SK-N-SH (cell line): ENCODE data around the gene LEKR1. TPM values are rescaled to one million over a fixed set of nuclear protein-coding genes. Genes with fewer than 3 reads are reported as not detected.

Experiments
- CTCF ChIA-PET: fragments of 300-600, 350-600 bp; formaldehyde crosslinking; extraction: SDS; loops from one replicate; lab custom pipeline; 2021; lab: Yijun Ruan, JAX
- POLR2A ChIA-PET: fragments of 350-600 bp; sonication (Branson Sonifier 250); formaldehyde crosslinking; extraction: SDS; loops from one replicate; lab custom pipeline; 2020; ENCODE audit warnings: antibody characterized with exemption, inconsistent platforms; lab: Yijun Ruan, JAX
- DNase-seq: peaks from one replicate; pipeline ENCODE4 v3.0.0; 2012
- H2AFZ ChIP-seq: fragments of 200-600 bp; sonication (generic); 2 replicates; pipeline ENCODE4 v1.8.1; 2016; ENCODE audit warnings: antibody characterized with exemption, mild to moderate bottlenecking, low read depth
- H3F3A ChIP-seq: fragments of 200-600 bp; sonication (generic); replicated peaks from 2 replicates; pipeline ENCODE3; 2016; ENCODE audit warnings: antibody characterized with exemption, mild to moderate bottlenecking; ENCODE audit not compliant: insufficient read depth
- H3K27ac ChIP-seq, 2 experiments: fragments of 200-500 bp in 1 of 2; fragments of 200-600 bp in 1 of 2; sonication (Bioruptor generic) in 1 of 2; sonication (generic), shearing (Covaris generic) in 1 of 2; 2 replicates each; pipeline versions ENCODE4 v1.5.1 to v1.6.1; 2014 to 2016; ENCODE audit warnings: low read depth in 2 of 2, inconsistent platforms in 1 of 2, low read length in 1 of 2, mild to moderate bottlenecking in 1 of 2, mixed read lengths in 1 of 2
- H3K27me3 ChIP-seq: fragments of 200-600 bp; sonication (generic), shearing (Covaris generic); 2 replicates; pipeline ENCODE4 v1.6.1; 2016; ENCODE audit warnings: mixed run types; ENCODE audit not compliant: insufficient read depth
- H3K36me3 ChIP-seq, 2 experiments: fragments of 200-500 bp in 1 of 2; fragments of 200-600 bp in 1 of 2; sonication (Bioruptor generic) in 1 of 2; sonication (generic) in 1 of 2; replicated peaks in 1 of 2; 2 replicates each; pipeline versions ENCODE3 to v1.5.1; 2014 to 2016; ENCODE audit warnings: low read length in 1 of 2, mild to moderate bottlenecking in 1 of 2; ENCODE audit not compliant: insufficient read depth in 2 of 2, control insufficient read depth in 1 of 2
- H3K4me1 ChIP-seq, 2 experiments: fragments of 200-500 bp in 1 of 2; fragments of 200-600 bp in 1 of 2; sonication (Bioruptor generic) in 1 of 2; sonication (generic), shearing (Covaris generic) in 1 of 2; 2 replicates each; pipeline versions ENCODE4 v1.5.1 to v1.6.1; 2014 to 2016; ENCODE audit warnings: low read depth in 1 of 2, low read length in 1 of 2, mixed run types in 1 of 2; ENCODE audit not compliant: insufficient read depth in 2 of 2, control insufficient read depth in 1 of 2
- H3K4me2 ChIP-seq: fragments of 200-600 bp; sonication (generic), shearing (Covaris generic); 2 replicates; pipeline ENCODE4 v1.6.1; 2017; ENCODE audit warnings: mixed run types
- H3K4me3 ChIP-seq, 2 experiments: fragments of 200-500 bp in 1 of 2; fragments of 200-600 bp in 1 of 2; sonication (Bioruptor generic) in 1 of 2; sonication (generic), shearing (Covaris generic) in 1 of 2; 2 replicates each; pipeline versions ENCODE4 v1.5.1 to v1.8.1; 2014 to 2016; ENCODE audit warnings: low read depth in 2 of 2, inconsistent platforms in 1 of 2, low read length in 1 of 2, mild to moderate bottlenecking in 1 of 2, mixed read lengths in 1 of 2, moderate library complexity in 1 of 2
- H3K79me2 ChIP-seq: fragments of 200-600 bp; sonication (generic); 2 replicates; pipeline ENCODE4 v1.8.1; 2017; ENCODE audit warnings: mild to moderate bottlenecking; ENCODE audit not compliant: insufficient read depth
- H3K9ac ChIP-seq: fragments of 200-600 bp; sonication (generic); 2 replicates; pipeline ENCODE4 v1.6.1; 2017; ENCODE audit warnings: mixed run types
- H3K9me2 ChIP-seq: fragments of 200-600 bp; sonication (generic); 2 replicates; pipeline ENCODE4 v1.6.1; 2017; ENCODE audit warnings: mixed run types
- H3K9me3 ChIP-seq: fragments of 200-600 bp; sonication (generic); 2 replicates; pipeline ENCODE4 v1.6.1; 2017; ENCODE audit warnings: mixed run types, mild to moderate bottlenecking, moderate library complexity
- H4K20me1 ChIP-seq: fragments of 200-600 bp; sonication (generic); 2 replicates; pipeline ENCODE4 v1.6.1; 2017; ENCODE audit warnings: mild to moderate bottlenecking, mixed run types; ENCODE audit not compliant: insufficient read depth
- CTCF ChIP-seq: fragments of 200-600 bp; sonication (generic); IDR thresholded peaks from 2 replicates; pipeline ENCODE4 v1.6.1; 2017; ENCODE audit warnings: antibody characterized with exemption, mild to moderate bottlenecking, moderate library complexity
- ELF1 ChIP-seq: IDR thresholded peaks from 2 replicates; pipeline ENCODE4 v1.4.0; 2012
- EP300 ChIP-seq, 2 experiments: IDR thresholded peaks; 2 replicates each; pipeline versions ENCODE4 v1.4.0 to v1.6.1; 2012; ENCODE audit warnings: borderline replicate concordance in 1 of 2, low read depth in 1 of 2, low read length in 1 of 2
- EZH2phosphoT487 ChIP-seq: fragments of 200-600 bp; sonication (generic); IDR thresholded peaks from 2 replicates; pipeline ENCODE4 v1.6.1; 2017; ENCODE audit warnings: low read depth, mixed run types, mild to moderate bottlenecking, antibody characterized with exemption, moderate library complexity, borderline replicate concordance
- FOXJ3 ChIP-seq: sonication (generic); formaldehyde crosslinking; IDR thresholded peaks from 2 replicates; pipeline ENCODE4 v1.5.1; 2020; ENCODE audit warnings: mild to moderate bottlenecking, missing genetic modification reagents
- FOXM1 ChIP-seq: IDR thresholded peaks from 2 replicates; pipeline ENCODE4 v1.4.0; 2012; ENCODE audit warnings: low read depth, mild to moderate bottlenecking
- GABPA ChIP-seq: IDR thresholded peaks from 2 replicates; pipeline ENCODE4 v1.4.0; 2012; ENCODE audit warnings: low read depth, mild to moderate bottlenecking
- GATA2 ChIP-seq: sonication (generic); formaldehyde crosslinking; IDR thresholded peaks from 2 replicates; pipeline ENCODE4 v1.5.0; 2020; ENCODE audit warnings: mild to moderate bottlenecking, missing genetic modification reagents
- IRF3 ChIP-seq: fragments of 150-350 bp; IDR thresholded peaks from 2 replicates; pipeline ENCODE4 v1.6.1; 2016; ENCODE audit warnings: mild to moderate bottlenecking, low read depth, low read length
- MEF2A ChIP-seq: IDR thresholded peaks from 2 replicates; pipeline ENCODE4 v1.4.0; 2012; ENCODE audit warnings: low read depth, borderline replicate concordance
- NFIC ChIP-seq: IDR thresholded peaks from 2 replicates; pipeline ENCODE4 v1.4.0; 2012; ENCODE audit warnings: borderline replicate concordance
- PBX3 ChIP-seq: IDR thresholded peaks from 2 replicates; pipeline ENCODE4; 2012
- POLR2AphosphoS5 ChIP-seq: IDR thresholded peaks from 2 replicates; pipeline ENCODE4 v1.6.1; 2012; ENCODE audit warnings: low read depth, low read length
- RCOR1 ChIP-seq: fragments of 150-350 bp; IDR thresholded peaks from 2 replicates; pipeline ENCODE4 v1.6.1; 2017; ENCODE audit warnings: antibody characterized with exemption, low read length
- RXRA ChIP-seq: IDR thresholded peaks from 2 replicates; pipeline ENCODE4 v1.4.0; 2012; ENCODE audit warnings: low read depth, mild to moderate bottlenecking, borderline replicate concordance
- SIN3A ChIP-seq: IDR thresholded peaks from 2 replicates; pipeline ENCODE4 v1.6.1; 2012; ENCODE audit warnings: low read depth, mild to moderate bottlenecking, low read length, moderate library complexity, borderline replicate concordance
- SMC3 ChIP-seq: IDR thresholded peaks from 2 replicates; pipeline ENCODE4 v1.6.1; 2012; ENCODE audit warnings: low read depth, low read length, improper control_type of control experiment
- TCF12 ChIP-seq: IDR thresholded peaks from 2 replicates; pipeline ENCODE4 v1.4.0; 2012
- USF1 ChIP-seq: IDR thresholded peaks from 2 replicates; pipeline ENCODE4 v1.4.0; 2012; ENCODE audit warnings: low read depth, borderline replicate concordance
- USF2 ChIP-seq: fragments of 150-350 bp; IDR thresholded peaks from 2 replicates; pipeline ENCODE4 v1.6.1; 2017; ENCODE audit warnings: antibody characterized with exemption, low read length, low read depth, borderline replicate concordance
- YY1 ChIP-seq: IDR thresholded peaks from 2 replicates; pipeline ENCODE4 v1.4.0; 2012; ENCODE audit warnings: low read depth, mild to moderate bottlenecking
- ZBTB33 ChIP-seq: IDR thresholded peaks from 2 replicates; pipeline ENCODE4 v1.4.0; 2012; ENCODE audit warnings: low read depth, borderline replicate concordance
- WGBS: methylation state at CpG from one replicate; pipeline ENCODE4 v1.1.6; 2017; ENCODE audit warnings: low lambda C conversion rate; 5-methylcytosine and 5-hydroxymethylcytosine counted together
- polyA plus RNA-seq, 3 experiments: library from polyadenylated mRNA; depleted of rRNA; stranded (reverse); fragments of >200 nt; gene quantifications; 2 replicates each; pipeline ENCODE4 v1.2.3, GENCODE V29; 2012

LEKR1 gene
- polyA plus RNA-seq, 1 of the 3 experiments (the other 2 are of a cell fraction) = 0.30 TPM

- H3K27me3 ChIP-seq = no peaks in the 10 kb centered on the region
- peaks cover 5% of the 10 kb centered on the region; the same call in 1 of the 2 replicates for H3K9me2 ChIP-seq
- ChIA-PET POLR2A (no interaction called here), CTCF (interaction anchor here (0.8 kb wide), 1 partner anchor 225 kb away, joined by 3 read pairs; the partner anchor contains the start of gene TIPARP)
- no peaks in the 10 kb centered on the region for H3K4me1 ChIP-seq
- H3K79me2 ChIP-seq = no peaks in the 10 kb centered on the region
- TF ChIP-seq TCF12 (no peak), ZBTB33 (no peak), NFIC (no peak), POLR2AphosphoS5 (no peak), FOXJ3 (CRISPR knock-in tag) (no peak), SMC3 (no peak), ELF1 (no peak), PBX3 (no peak)
- H3K4me2 ChIP-seq = no peak overlapping the region
- no peaks in the 10 kb centered on the region for H3K9me3 ChIP-seq
- no peak for DNase-seq
- no peaks in the 10 kb centered on the region for H3K36me3 ChIP-seq
- H3K27ac ChIP-seq = no peak overlapping the region
- H3K9ac ChIP-seq = no peak overlapping the region
- no peaks in the 10 kb centered on the region for H4K20me1 ChIP-seq
- no peaks in the 10 kb centered on the region for H3F3A ChIP-seq
- no peak overlapping the region for H2AFZ ChIP-seq
- 88% methylated on average over 1 of the region's 1 CpG for WGBS
- H3K4me3 ChIP-seq = no peak overlapping the region
These were observed 73.8 kb downstream of the LEKR1 start for GRCh38 chr3:156899951-156900350.

- Histone ChIP-seq H3K36me3 (no peaks in the 10 kb centered on the region), H4K20me1 (no peaks in the 10 kb centered on the region), H3K4me3 (no peak overlapping the region), H3F3A (no peaks in the 10 kb centered on the region), H3K27ac (no peak overlapping the region), H3K9me2 (peaks cover 5% of the 10 kb centered on the region; the same call in 1 of the 2 replicates), H3K9ac (no peak overlapping the region), H2AFZ (no peak overlapping the region), H3K9me3 (no peaks in the 10 kb centered on the region), H3K27me3 (no peaks in the 10 kb centered on the region), H3K79me2 (no peaks in the 10 kb centered on the region), H3K4me1 (no peaks in the 10 kb centered on the region), H3K4me2 (no peak overlapping the region)
- ChIA-PET CTCF (interaction anchor here (0.6 to 1.5 kb wide), 2 partner anchors 16 to 445 kb away, joined by 3 read pairs; no protein-coding TSS in a partner anchor), POLR2A (no interaction called here)
- DNase-seq = no peak
- TF ChIP-seq CTCF (no peak), SMC3 (no peak), GABPA (no peak), GATA2 (CRISPR knock-in tag) (no peak), FOXJ3 (CRISPR knock-in tag) (no peak), SIN3A (no peak), FOXM1 (no peak), EP300 (IDR thresholded peaks at IDR 0.05; ENCODE audit: borderline replicate concordance in 1 of 2, low read depth in 1 of 2, low read length in 1 of 2) (no peak), RXRA (no peak), USF1 (no peak), EZH2phosphoT487 (no peak), USF2 (no peak), IRF3 (no peak), RCOR1 (no peak), MEF2A (no peak), NFIC (no peak), YY1 (no peak)
These were observed 76.8 kb downstream of the LEKR1 start for GRCh38 chr3:156902916-156903315.
